GM18511 (cell line): ENCODE data around the gene CHST6.
"Not testable (repeated sequence)": the region's sequence is repeated elsewhere in the genome, so short reads cannot be mapped to it uniquely, and the experiment has no call there.

ENCODE experiments used
- ATAC-seq: cut with Tn5 transposase; IDR thresholded peaks from one replicate; pipeline ENCODE4 v1.9.1; 2021; ENCODE audit warnings: mild to moderate bottlenecking, moderate library complexity; ENCODE audit not compliant: unreplicated experiment

The CHST6 gene

DNA sequence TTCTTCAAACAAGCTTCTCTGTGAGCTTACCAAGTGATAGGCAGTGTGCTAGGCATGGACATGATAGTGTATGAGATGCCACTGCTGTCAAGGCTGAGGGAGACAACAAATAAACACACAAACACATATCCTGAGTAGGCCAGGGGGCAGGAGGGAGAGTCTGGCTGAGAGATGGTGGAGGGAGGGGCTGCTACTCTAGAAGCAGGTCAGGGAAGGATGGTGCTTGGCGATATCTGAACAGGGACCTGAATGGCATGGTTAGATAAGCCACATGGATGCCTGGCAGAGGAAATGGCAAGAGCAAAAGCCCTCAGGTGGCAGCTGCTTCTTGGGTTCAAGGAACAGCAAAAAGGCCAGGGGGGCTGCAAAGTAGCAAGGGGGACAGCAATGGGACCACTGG, 8.6 kb upstream of the CHST6 start:
- ATAC-seq, result no peak

DNA sequence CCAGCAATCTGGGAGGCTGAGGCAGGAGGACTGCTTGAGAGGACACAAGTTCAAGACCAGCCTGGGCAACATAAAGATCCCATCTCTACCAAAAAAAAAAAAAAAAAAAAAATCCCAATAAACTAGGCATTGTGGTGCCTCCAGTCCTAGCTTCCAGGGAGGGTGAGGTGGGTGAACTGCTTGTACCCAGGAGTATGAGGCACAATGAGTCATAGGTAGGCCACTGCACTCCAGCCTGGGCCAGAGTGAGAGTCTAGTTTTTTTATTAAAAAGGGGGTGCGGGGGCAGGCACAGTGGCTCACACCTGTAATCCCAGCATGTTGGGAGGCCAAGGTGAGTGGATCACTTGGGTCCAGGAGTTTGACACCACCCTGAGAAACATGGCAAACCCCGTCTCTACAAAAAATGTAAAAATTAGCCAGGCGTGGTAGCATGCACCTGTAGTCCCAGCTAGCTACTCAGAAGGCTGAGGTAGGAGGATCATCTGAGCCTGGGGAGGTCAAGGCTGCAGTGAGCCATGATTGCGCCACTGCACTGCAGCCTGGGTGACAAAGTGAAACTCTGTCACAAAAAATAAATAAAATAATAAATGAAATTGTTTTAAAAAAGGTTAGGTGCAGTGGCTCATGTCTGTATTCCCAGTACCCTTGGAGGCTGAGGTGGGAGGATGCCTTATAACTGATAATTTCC, 7.8 kb upstream of the CHST6 start:
- no peak for ATAC-seq

DNA sequence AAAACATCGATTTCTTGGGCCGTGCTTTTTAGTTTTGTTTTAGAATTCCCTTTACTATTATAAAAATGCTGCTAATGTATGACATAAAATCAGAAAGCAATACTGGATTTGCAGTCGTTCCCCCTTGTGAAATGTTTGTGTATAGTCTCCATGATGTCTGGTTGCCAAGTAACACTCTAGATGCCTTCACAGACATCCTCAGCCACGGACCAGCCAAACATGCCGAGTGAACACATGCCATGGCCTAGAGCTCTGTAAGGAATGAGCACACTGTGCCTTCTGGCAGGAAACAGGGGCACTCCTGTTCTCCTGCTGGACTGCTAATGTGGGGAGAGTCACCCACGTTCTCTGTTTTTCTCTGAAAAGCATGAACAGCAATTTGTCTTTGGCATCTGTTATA, 6.6 kb upstream of the CHST6 start:
- not testable (repeated sequence) for ATAC-seq

DNA sequence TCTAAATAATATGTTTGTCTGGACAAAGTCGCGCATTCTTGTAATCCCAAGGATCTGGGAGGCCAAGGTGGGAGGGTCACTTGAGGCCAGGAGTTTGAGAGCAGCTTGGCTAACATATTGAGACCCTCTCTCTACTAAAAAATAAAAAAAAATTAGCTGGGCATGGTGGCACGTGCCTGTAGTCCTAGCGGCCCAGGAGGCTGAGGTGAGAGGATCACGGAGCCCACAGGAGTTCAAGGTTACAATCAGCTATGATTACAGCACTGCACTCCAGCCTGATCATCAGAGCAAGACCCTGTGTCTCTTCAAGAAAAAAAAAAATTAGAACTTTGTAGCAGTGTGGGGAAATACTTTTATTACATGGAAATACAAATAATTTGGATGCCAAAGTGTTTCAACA, 6.1 kb upstream of the CHST6 start:
- no peak for ATAC-seq

DNA sequence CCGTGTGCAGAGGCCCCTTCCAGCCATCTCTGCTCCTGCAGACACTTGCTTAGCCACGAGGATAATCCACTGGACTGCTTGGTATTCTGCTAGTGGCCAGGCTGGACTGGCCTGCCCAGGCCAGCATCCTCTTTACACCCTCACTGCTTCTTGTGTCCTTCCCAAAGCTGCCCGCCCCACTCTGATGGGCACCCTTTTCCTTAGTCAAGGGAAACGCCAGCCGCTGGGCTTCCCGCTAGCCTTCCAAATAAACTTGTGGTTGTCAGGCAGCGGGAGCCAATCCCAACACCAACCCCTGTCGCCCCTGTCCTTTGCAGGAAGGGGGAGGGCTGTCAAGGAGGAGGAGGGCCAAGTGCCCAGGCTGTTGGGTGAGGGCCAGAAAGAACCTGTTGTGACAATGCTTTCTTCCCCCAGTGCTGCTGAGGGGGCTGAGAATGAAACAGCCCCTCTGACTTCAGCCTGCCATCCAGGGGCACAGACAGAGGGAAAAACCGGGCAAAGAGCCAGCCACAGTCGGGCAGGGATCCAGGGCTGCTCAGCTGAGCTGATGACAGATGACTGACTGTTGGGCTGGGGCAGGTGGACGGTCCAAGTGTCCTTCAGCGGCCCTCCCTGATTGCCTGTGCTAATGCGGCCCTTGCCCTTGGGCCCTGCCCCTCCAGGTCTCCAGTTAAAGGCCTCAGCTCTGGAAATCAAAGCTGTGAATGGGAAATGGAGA, 3.5 kb upstream of the CHST6 start:
- not testable (repeated sequence) for ATAC-seq

DNA sequence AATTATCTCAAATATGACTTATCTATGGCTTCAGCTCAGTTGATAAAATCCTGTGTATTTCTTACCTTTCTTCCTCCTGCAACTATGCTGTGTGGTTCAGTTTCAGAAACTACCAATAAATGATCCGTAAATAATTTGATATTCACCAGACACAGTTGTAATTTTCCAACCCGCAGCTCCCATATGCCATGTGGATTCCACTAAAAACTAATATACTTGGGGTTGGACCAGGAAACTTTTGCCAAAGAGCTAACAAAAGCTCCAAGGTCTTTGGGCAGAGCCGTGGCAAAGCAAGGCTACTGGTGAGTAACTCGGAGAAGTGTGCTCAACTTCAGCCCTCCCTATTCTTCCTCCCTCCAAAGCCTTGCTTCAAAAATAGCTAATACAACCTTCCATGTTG, 2.3 kb upstream of the CHST6 start:
- ATAC-seq, result no peak

DNA sequence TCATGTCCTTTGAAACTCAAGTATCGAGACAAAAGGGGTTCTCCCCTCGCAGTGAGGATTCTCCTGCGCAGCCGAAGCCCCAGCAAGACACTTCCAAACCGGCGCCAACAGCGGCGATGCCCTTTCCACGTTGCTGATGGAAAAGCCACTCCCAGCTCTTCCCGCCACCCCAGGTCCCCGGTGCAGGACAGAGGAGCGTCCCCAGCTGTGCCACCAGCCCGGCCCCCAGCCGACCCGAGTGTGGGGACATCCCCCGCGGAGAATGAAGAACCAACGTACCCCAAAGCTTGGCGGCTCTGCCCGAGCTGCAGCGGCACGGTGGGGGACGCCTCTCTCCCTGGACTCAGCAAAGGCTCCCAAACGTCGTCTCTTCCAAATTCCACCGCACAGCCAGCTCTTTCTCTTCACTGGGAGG, 573 bp downstream of the CHST6 start:
- ATAC-seq, result no peak

DNA sequence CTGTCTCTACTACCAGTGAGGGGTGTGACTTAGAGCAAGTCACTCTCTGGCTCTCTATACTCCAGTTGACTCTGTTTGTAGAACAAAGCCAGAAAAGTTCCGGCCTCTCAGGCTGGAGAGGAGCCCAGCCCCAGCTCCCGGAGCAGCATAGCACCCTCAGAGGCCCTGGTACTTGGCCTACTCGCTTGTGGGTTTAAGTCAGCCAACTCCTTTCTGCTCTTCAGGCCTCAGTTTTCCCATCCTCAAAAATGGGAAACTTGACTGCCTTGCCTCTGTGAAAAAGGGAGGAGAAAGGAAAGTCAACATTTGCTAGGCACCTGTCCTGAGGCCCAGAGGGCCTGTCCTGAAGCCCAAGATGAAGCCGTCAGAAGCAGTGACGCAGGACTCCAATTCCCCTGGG, 1.1 kb downstream of the CHST6 start:
- ATAC-seq, result no peak

DNA sequence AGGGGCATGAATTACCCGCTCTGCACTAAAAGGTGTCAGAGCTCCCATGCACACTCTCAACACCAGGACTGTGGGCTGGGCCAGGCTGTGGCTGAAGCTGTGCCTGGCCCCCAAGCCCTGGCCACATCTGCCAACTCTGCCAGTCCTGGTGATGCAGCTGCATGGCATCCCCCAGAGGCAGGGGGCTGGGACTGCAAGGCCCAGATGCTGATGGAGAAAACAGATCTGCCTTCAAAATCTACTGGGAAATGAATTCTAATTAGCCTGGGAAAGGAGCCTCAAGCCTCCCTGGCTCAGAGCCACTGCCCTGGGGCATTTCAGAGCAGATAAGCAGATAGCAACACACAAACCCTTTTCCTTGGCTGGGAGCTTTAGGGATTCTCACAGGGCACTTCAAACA, 3.4 kb downstream of the CHST6 start:
- no peak for ATAC-seq

DNA sequence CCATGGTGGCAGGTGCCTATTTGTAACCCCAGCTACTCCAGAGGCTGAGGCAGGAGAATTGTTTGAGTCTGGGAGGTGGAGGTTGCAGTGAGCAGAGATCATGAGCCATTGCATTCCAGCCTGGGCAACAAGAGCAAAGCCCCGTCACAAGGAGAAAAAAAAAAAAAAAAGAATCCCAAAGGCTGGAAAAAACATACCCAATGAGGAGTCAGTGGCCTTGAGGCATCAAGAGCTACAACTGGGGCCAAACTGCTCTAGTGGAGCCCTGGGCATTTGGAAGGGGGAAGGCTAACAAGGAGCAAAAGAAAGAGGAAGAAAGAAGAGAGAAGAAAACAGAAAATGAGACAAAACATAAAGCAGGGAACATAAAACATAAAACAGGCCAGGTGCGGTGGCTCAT, 6.9 kb downstream of the CHST6 start:
- no peak for ATAC-seq

DNA sequence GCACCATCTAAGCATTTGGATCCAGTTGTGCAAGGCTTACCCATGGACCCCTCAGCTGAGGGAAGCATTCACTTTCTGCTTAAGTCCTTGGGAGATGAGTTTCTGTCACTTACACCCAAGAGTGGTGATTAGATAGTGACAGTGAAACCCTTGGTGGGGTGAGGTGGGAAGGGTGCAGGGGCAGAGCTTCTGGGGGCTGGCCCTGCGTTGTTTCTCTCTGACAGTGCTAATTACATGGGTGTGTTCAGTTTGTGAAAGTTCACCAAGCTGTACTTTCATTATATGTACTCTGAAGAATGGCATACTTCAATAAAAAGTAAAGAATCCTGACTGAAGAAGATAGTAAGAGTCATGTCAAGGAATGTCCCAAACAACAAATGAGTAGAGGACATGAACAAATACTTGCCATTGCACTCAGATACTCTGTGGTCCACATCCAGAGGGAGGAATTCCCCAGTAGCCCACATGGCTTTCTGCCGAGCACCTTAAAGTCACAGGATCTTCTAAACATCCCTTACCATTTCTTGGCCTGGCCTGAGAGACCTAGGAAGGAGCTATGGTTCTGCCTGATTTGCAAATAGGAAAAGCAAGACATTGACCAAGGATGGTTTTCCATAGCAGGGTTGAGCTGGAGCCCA, 8.4 kb downstream of the CHST6 start:
- peak; percentile 57 for ATAC-seq

DNA sequence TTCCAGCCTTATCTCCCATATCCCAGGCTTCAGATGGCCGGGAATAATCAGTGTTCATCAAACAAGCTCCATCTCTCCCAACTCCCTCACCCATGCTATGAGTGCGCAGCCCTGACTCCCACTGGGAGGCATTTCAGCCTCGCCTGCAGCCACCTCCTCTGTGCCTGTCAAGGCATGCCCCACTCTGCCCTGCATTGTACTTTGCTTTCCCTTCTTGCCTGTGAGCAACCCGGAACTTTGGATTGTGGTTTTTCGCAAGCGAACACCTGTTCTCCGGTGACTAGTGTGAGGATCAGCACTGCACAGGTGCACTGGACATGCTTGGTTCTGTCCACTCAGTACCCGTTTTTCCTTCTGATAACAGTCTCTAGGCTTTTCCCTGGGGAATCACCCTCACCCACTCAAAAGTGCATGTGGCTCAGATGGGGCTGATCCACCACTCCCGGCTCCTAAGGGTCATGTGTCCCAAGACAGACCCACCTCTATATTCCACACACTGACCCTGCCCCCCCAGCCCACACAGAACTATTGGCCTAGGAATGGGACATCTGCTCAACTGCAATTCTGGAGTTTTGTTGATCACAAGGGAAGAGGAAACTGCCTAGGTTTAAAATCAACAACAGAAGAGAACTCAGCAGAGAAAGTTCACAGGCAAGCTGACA, 9.1 kb downstream of the CHST6 start:
- peak; percentile 5 for ATAC-seq

DNA sequence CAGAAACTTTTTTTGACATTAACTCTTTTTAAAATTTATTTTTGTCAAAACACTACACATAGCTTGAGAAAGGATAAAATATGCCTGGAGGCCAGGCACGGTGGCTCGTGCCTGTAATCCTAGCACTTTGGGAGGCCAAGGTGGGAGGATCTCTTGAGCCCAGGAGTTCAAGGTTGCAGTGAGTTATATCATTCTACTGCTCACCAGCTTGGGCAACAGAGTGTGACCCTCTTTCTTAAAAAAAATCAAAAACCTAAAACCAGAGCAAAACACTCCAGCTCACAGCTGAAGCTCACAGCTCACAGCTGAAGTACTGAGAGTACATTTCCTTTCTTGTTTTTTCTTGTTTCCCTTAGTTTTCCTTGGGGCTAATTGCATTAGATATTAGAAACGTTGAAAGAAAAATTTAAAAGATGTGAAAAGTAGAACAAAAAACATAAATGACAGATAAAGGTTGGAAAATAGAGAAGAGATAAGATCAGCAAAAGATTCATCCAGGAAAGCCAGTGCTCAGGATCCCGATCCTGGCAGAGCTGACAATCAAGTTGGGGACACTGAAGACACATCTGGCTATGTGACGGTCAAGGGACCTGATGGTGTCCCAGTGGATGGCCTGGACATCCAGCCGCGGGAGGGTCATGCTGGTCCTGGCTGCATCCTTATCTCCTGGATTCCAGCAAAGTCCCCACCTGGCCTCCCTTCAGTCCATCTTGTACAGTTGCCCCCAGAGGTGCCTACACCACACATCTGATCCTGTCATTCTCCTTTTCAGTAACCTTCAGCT, 9.8 kb downstream of the CHST6 start:
- ATAC-seq, result peak; percentile 73

DNA sequence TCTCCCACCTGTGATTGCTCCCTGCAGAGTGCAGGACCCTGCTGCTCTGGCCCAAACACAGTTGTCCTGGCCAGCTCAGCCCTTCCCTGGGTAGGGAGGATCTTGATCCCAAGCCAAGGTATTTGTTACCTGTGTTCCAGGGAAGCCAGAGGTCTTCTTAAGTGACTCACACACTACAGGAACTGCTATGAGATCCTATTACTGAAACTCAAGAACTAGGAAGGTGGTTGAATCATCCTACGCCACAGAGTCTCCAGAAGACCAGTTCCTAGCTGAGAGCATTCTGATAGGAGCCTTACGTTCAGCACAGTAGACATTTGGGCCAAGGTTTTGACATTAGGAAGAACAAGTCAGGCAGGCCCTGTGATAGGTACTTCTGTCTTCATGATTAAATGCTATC, 12.0 kb downstream of the CHST6 start:
- no peak for ATAC-seq

DNA sequence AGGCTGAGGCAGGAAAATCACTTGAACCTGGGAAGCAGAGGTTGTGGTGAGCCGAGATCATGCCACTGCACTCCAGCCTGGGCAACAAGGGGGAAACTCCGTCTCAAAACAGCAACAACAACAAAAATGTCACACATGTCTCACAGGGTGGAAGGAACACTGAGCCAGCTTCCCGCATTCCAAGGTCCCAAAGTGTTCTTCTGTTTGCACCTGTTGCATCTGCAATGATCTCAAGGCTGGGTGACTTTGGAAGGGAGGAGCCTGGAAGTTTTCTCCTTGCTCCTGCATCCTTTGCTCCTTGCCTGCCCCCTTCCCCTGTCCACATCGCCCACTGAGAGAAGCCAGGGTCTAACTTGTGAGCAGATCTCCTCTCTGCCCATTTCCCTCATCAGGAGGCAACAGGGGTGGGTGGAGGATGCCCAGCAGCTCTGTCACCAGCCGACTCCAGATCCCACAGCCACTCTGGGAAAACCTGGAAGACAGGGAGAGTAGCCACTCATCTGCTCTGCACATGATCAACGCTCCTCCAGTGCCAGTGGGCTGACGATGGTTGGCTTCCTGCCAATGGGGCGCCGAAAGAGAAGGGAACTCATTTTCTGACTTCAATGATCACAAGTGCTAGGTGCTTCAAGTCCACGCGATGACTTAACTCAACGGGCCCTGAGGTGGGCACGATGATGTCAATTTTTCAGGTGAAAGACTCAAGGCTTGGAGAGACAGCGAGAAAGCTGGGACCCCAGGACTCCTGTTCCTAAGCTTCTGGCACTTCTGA, 12.6 kb downstream of the CHST6 start:
- ATAC-seq, result no peak

DNA sequence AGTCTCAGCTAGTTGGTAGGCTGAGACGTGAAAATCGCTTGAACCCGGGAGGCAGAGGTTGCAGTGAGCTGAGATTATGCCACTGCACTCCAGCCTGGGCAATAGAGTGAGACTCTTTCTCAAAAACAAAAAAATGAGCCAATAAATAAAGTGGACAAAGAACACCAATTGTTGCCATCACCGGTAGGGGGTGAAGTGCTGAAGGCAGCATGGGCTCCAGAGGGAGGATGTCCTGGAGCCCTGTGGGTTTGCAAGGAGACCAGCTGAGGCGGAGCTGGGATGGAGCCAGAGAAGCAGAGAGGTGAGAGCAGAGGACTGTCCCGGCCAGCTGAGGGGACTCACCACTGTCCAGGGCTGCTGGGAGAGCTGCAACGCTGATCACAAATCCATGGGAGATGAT, 13.8 kb downstream of the CHST6 start:
- no peak for ATAC-seq

DNA sequence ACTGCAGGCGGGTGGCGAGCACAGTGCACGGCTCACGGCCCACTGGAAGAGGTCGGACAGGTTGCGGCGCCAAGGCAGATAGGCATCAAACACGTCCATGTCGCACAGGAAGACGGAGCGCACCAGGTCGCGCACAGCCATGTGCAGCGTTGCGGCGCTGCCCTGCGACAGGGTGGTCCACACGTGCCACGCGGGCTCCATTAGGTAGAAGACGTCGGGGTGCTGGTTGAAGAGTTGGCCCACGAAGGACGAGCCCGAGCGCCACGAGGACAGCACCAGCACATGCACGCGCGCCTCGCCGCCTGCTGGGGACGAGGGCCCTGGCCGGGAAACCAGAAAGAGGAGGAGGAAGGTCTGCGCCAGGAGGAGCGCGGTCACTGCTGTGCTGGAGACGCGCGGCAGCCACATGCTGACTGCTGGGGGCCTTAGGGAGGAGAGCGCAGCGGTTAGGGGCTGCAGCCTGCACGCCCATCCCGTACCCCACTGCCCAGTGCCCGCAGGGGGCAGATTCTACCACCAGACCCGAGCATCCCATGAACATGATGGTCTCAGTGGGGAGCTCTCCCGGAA, 15.7 kb downstream of the CHST6 start:
- no peak for ATAC-seq

DNA sequence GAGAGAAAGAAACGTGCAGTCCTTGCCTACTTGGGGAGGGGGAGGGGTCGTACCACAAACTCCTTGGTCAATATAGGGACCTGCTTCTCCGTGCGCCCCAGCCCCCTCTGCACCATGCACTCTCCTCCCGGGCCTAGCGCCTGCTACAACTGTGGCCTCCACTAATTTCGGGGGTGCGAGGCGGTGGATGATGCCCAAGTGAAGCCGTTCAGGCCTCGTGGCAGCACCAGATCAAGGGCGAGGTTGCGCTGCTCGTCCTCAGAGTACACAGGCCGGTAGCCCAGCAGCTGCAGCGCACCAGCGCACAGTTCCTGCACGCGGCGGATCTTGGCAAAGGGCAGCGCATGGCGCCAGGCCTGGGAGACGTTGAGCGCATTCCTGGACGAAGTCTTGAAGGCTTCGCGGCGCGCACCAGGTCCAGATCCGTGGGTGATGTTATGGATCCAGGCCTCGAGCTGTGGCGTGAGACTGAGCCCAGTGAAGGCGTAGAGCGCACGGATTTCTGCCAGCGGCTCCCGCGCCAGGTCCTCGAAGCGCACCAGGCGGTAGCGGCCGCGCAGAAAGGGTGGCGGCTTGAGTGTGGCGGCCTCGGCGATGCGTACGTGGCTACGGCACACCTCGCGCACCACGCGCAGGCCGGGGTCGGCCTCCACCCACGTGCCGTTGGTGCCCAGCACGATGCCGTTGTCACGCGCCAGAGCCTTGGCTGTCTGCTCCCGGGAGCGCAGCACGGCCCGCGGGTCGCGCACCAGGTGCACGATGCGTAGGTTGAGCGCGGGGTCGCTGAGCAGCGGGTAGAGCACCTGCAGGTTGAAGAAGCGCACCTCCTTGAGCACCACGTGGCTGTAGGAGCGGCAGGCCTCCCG, 16.5 kb downstream of the CHST6 start:
- ATAC-seq, result no peak
